K562 (cell line): ENCODE measurements around the gene FGGY.

Source experiments
- CTCF ChIP-seq, 3 experiments: IDR thresholded peaks in 2 of 3; conservative IDR thresholded peaks in 1 of 3; 2 replicates each; pipeline ENCODE4 v1.5.1; 2011 to 2012; ENCODE audit warnings: low read length in 3 of 3, mild to moderate bottlenecking in 3 of 3, control low read depth in 2 of 3, improper control_type of control experiment in 1 of 3, inconsistent platforms in 1 of 3, low read depth in 1 of 3, mixed read lengths in 1 of 3, moderate library complexity in 1 of 3; ENCODE audit not compliant: insufficient read depth in 2 of 3
- MBD2 ChIP-seq: sonication (generic); IDR thresholded peaks from 2 replicates; pipeline ENCODE4 v1.6.1; 2016; ENCODE audit warnings: low read depth, borderline replicate concordance
- POLR2A ChIP-seq: fragments of 450-650 bp; conservative IDR thresholded peaks from 2 replicates; pipeline ENCODE4 v1.6.1; 2016
- SP1 ChIP-seq: sonication (generic); formaldehyde crosslinking; IDR thresholded peaks from 2 replicates; pipeline ENCODE4 v1.8.1; 2022; ENCODE audit warnings: mild to moderate bottlenecking, missing genetic modification reagents
- TEAD2 ChIP-seq: fragments of 450-650 bp; IDR thresholded peaks from 2 replicates; pipeline ENCODE4 v1.6.1; 2016; ENCODE audit warnings: missing genetic modification characterization, control low read depth, missing compliant biosample characterization
- U2AF2 ChIP-seq: fragments of 200-400 bp; formaldehyde crosslinking; optimal IDR thresholded peaks from 2 replicates; pipeline ENCODE3; 2017; ENCODE audit warnings: low read depth, mild to moderate bottlenecking, low read length
- ZBTB33 ChIP-seq: sonication (generic); formaldehyde crosslinking; IDR thresholded peaks from 2 replicates; pipeline ENCODE4 v1.8.1; 2023; ENCODE audit warnings: mild to moderate bottlenecking, missing genetic modification reagents
- ZNF212 ChIP-seq: fragments of 450-650 bp; formaldehyde crosslinking; IDR thresholded peaks from 2 replicates; pipeline ENCODE4 v1.4.0; 2020; ENCODE audit warnings: mild to moderate bottlenecking
- ZNF253 ChIP-seq: fragments of 250-450 bp; sonication (Bioruptor Pico); conservative IDR thresholded peaks from 2 replicates; pipeline ENCODE4 v1.6.1; 2021; ENCODE audit warnings: mild to moderate bottlenecking

GRCh38 chr1:59406437-59407164, 109.7 kb downstream of the FGGY start:
- TF ChIP-seq TEAD2 (tag) (no peak), SP1 (CRISPR knock-in tag) (no peak), POLR2A (no peak), ZNF253 (CRISPR knock-in tag) (no peak), ZNF212 (CRISPR knock-in tag) (no peak), MBD2 (no peak), ZBTB33 (no peak), CTCF (IDR thresholded peaks at IDR 0.05 in 2 of 3, conservative IDR thresholded peaks at IDR 0.05 in 1 of 3; ENCODE audit: insufficient read depth in 2 of 3, low read depth in 1 of 3, low read length in 3 of 3) (no peak), U2AF2 (no peak)
